Breast epithelium (tissue), 3 donors: ENCODE data around the gene GREB1L.
A peak's percentile ranks its signal among the peaks of the same experiment; 100 is the strongest.

ENCODE experiments used
- CTCF ChIP-seq, 3 donors: fragments of 450-650 bp; IDR thresholded peaks; one replicate each; pipeline ENCODE4 v1.5.1; 2016 to 2017; ENCODE audit warnings: antibody characterized with exemption in 3 of 3, mild to moderate bottlenecking in 3 of 3, moderate library complexity in 3 of 3
- POLR2AphosphoS5 ChIP-seq, 3 donors: sonication (generic); formaldehyde crosslinking; IDR thresholded peaks; one replicate each; pipeline ENCODE4 v1.6.1; 2017; ENCODE audit warnings: antibody characterized with exemption in 3 of 3

- peak; percentile 9 to 59 (median 58) for TF ChIP-seq CTCF (IDR thresholded peaks at IDR 0.05)
- no peak for TF ChIP-seq POLR2AphosphoS5 (IDR thresholded peaks at IDR 0.05)
These were observed 202.6 kb downstream of the GREB1L start for GRCh38 chr18:21444465-21445212.
